GM04503 (cell line): ENCODE measurements around the gene SLC22A23.

Experiments
- DNase-seq: peaks from one replicate; pipeline ENCODE4 v3.0.0-alpha.2; 2012; ENCODE audit warnings: low read depth

SLC22A23 gene

GRCh38 chr6:3316818-3317217 is 140.0 kb downstream of the SLC22A23 start:
- no peak for DNase-seq

GRCh38 chr6:3316331-3316730 is 140.5 kb downstream of the SLC22A23 start:
- no peak for DNase-seq

GRCh38 chr6:3315841-3316240 is 141.0 kb downstream of the SLC22A23 start:
- no peak for DNase-seq

GRCh38 chr6:3314621-3315467 is 142.0 kb downstream of the SLC22A23 start:
- DNase-seq = no peak

GRCh38 chr6:3314176-3314575 is 142.7 kb downstream of the SLC22A23 start:
- DNase-seq = no peak

GRCh38 chr6:3312604-3313231 is 144.1 kb downstream of the SLC22A23 start:
- no peak for DNase-seq

- no peak for DNase-seq
Measured at GRCh38 chr6:3311826-3312225, 145.0 kb downstream of the SLC22A23 start.

- no peak for DNase-seq
Measured at GRCh38 chr6:3310703-3311102, 146.1 kb downstream of the SLC22A23 start.

GRCh38 chr6:3310051-3310448 is 146.8 kb downstream of the SLC22A23 start:
- no peak for DNase-seq

- no peak for DNase-seq
Measured at GRCh38 chr6:3309391-3310050, 147.3 kb downstream of the SLC22A23 start.

GRCh38 chr6:3308106-3308505 is 148.7 kb downstream of the SLC22A23 start:
- DNase-seq = no peak

- DNase-seq = no peak
Measured at GRCh38 chr6:3307436-3307835, 149.4 kb downstream of the SLC22A23 start.

- no peak for DNase-seq
Measured at GRCh38 chr6:3306848-3307247, 150.0 kb downstream of the SLC22A23 start.

GRCh38 chr6:3305831-3306230 is 151.0 kb downstream of the SLC22A23 start:
- DNase-seq = no peak

- no peak for DNase-seq
Measured at GRCh38 chr6:3305216-3305565, 151.7 kb downstream of the SLC22A23 start.

- no peak for DNase-seq
Measured at GRCh38 chr6:3304500-3305215, 152.2 kb downstream of the SLC22A23 start.

- no peak for DNase-seq
Measured at GRCh38 chr6:3303795-3304411, 152.9 kb downstream of the SLC22A23 start.

GRCh38 chr6:3301506-3301905 is 155.3 kb downstream of the SLC22A23 start:
- no peak for DNase-seq

- no peak for DNase-seq
Measured at GRCh38 chr6:3299221-3299620, 157.6 kb downstream of the SLC22A23 start.

GRCh38 chr6:3297909-3298308 is 158.9 kb downstream of the SLC22A23 start:
- no peak for DNase-seq

- no peak for DNase-seq
Measured at GRCh38 chr6:3297006-3297405, 159.8 kb downstream of the SLC22A23 start.

GRCh38 chr6:3296537-3296936 is 160.3 kb downstream of the SLC22A23 start:
- DNase-seq = no peak
